Gastroesophageal sphincter (tissue), 4 donors: ENCODE results near the gene ALDH3A2. TPM values are rescaled to one million over a fixed set of nuclear protein-coding genes. Genes with fewer than 3 reads are reported as not detected.

Experiments
- ATAC-seq: fragments of 150-250 bp; one replicate; pipeline ENCODE4 v1.9.1; 2016; ENCODE audit warnings: mild to moderate bottlenecking, moderate library complexity
- H3K27ac ChIP-seq, 4 donors: fragments of 200-600 bp; sonication (generic) in 3 of 4; 1 replicate in 3 of 4; 2 replicates in 1 of 4; pipeline ENCODE4 v1.5.1; 2016 to 2019
- H3K27me3 ChIP-seq: fragments of 200-600 bp; sonication (generic); one replicate; pipeline ENCODE4 v1.5.1; 2019
- H3K36me3 ChIP-seq, 2 donors: fragments of 200-600 bp; sonication (generic); one replicate each; pipeline ENCODE4 v1.5.1; 2019; ENCODE audit warnings: control low read depth in 1 of 2
- H3K4me1 ChIP-seq, 3 donors: fragments of 200-600 bp; sonication (generic); 1 replicate in 2 of 3; 2 replicates in 1 of 3; pipeline ENCODE4 v1.5.1; 2016 to 2019; ENCODE audit warnings: control low read depth in 2 of 3
- H3K4me3 ChIP-seq, 2 donors: fragments of 200-600 bp; sonication (generic); one replicate each; pipeline ENCODE4 v1.5.1; 2019; ENCODE audit warnings: mild to moderate bottlenecking in 1 of 2, moderate library complexity in 1 of 2
- H3K9me3 ChIP-seq, 3 donors: fragments of 200-600 bp; sonication (generic); one replicate each; pipeline ENCODE4 v1.5.1; 2017 to 2019; ENCODE audit warnings: control low read depth in 2 of 3
- CTCF ChIP-seq, 4 experiments: fragments of 200-600 bp in 2 of 4; fragments of 450-650 bp in 2 of 4; sonication (generic) in 1 of 4; IDR thresholded peaks; one replicate each; pipeline ENCODE4 v1.5.1; 2017 to 2019; ENCODE audit warnings: antibody characterized with exemption in 4 of 4, mild to moderate bottlenecking in 2 of 4, moderate library complexity in 2 of 4
- EP300 ChIP-seq: sonication (generic); formaldehyde crosslinking; IDR thresholded peaks from one replicate; pipeline ENCODE4 v1.6.1; 2017; ENCODE audit warnings: antibody characterized with exemption, mild to moderate bottlenecking
- POLR2A ChIP-seq, 2 donors: fragments of 450-650 bp; IDR thresholded peaks; one replicate each; pipeline ENCODE4 v1.6.1; 2017; ENCODE audit warnings: antibody characterized with exemption in 2 of 2, mild to moderate bottlenecking in 2 of 2, moderate library complexity in 1 of 2
- POLR2AphosphoS5 ChIP-seq: sonication (generic); formaldehyde crosslinking; IDR thresholded peaks from one replicate; pipeline ENCODE4 v1.6.1; 2017; ENCODE audit warnings: antibody characterized with exemption
- WGBS, 2 donors: methylation state at CpG; one replicate each; pipeline ENCODE4 v1.1.5; 2018; ENCODE audit warnings: low coverage in 1 of 2; 5-methylcytosine and 5-hydroxymethylcytosine counted together
- total RNA-seq, 4 donors: library from RNA; depleted of rRNA; stranded (reverse); fragments of >200 nt; gene quantifications; one replicate each; pipeline ENCODE4 v1.1.0, GENCODE V29; 2016

ALDH3A2 gene
- total RNA-seq, 4 donors from 2014 or later, result 61.9 to 162 (median 124) TPM

GRCh38 chr17:19705771-19706770, 57.5 kb downstream of the ALDH3A2 start:
- no peak overlapping the region for H3K27ac ChIP-seq
- WGBS, 2 donors, result 80 to 100% methylated on average over 1 to 3 of the region's 22 CpGs
- no peak for ATAC-seq
- no peaks in the 10 kb centered on the region for H3K9me3 ChIP-seq
- no peaks in the 10 kb centered on the region for H3K27me3 ChIP-seq
- H3K36me3 ChIP-seq, result no peaks in the 10 kb centered on the region
- H3K4me1 ChIP-seq, result peaks cover 0 to 14% (median 0%) of the 10 kb centered on the region in 3 donors
- H3K4me3 ChIP-seq, result no peak overlapping the region
- no peak for TF ChIP-seq CTCF (IDR thresholded peaks at IDR 0.05)

DNA sequence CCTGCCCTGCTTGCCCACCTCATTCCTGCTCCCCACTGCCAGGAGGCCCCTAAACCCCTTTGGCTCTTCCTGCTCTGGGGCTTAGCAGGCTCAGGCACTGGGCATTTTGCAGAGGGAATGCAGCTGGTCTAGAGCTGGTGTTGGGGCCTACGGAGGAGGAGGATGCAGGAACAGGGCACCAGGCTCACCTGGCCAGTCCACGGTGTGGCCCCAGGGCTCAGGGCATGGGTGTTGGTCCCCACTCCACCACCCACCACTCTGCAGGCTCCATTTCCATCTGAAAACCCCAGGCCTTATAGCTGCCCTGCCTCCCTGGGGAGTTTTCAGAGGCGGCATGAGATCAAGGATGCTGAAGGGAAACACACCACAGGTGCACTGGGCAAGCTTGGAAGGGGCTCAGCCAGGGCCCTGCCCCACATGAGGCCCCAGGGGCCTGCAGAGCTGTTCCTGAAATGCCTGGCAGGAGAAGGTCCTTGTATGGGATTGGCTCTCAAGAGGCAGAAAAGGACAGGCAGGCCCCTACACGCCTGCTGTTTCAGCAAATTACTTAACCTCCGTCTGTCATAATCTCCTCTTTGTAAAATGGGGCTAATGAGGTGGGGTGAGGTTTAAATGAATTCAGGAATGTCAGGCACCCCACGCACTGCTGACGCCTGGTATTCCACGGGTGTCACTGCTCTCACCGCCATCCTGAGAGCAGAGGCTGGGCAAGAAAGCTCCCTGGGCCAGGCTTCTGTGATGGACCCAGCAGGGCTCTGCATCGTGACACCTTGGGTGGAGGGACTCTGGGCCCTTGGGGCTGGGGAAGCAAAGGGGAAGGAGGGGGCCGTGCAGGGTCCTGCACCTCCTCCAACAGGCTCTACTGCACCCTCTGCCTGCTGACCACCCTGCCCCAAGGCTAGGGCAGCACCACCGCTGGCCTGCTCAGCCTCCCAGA, 58.5 kb downstream of the ALDH3A2 start:
- TF ChIP-seq POLR2A (IDR thresholded peaks at IDR 0.05), result no peak
- no peak for TF ChIP-seq EP300
- no peak for TF ChIP-seq CTCF (IDR thresholded peaks at IDR 0.05)
- no peak for TF ChIP-seq POLR2AphosphoS5
- Histone ChIP-seq H3K27me3 (no peaks in the 10 kb centered on the region), H3K4me1 (peaks cover 0 to 14% (median 0%) of the 10 kb centered on the region in 3 donors), H3K4me3 (no peak overlapping the region), H3K27ac (no peak overlapping the region), H3K36me3 (no peaks in the 10 kb centered on the region), H3K9me3 (no peaks in the 10 kb centered on the region)
- 81% methylated on average over 4 of the region's 12 CpGs; no CpG with 5 or more reads in 1 of the 2 donors for WGBS, 2 donors
- ATAC-seq, result no peak

GRCh38 chr17:19707728-19708221, 59.2 kb downstream of the ALDH3A2 start:
- WGBS, 2 donors, result 100% methylated on average over 1 of the region's 11 CpGs; no CpG with 5 or more reads in 1 of the 2 donors
- Histone ChIP-seq H3K27me3 (no peaks in the 10 kb centered on the region), H3K36me3 (no peaks in the 10 kb centered on the region), H3K4me1 (peaks cover 0 to 13% (median 0%) of the 10 kb centered on the region in 3 donors), H3K9me3 (no peaks in the 10 kb centered on the region), H3K4me3 (no peak overlapping the region), H3K27ac (no peak overlapping the region)
- no peak for TF ChIP-seq POLR2A (IDR thresholded peaks at IDR 0.05)
- no peak for TF ChIP-seq EP300
- TF ChIP-seq CTCF (IDR thresholded peaks at IDR 0.05), result no peak
- no peak for TF ChIP-seq POLR2AphosphoS5
- ATAC-seq, result no peak

- Histone ChIP-seq H3K27ac (no peak overlapping the region), H3K4me3 (no peak overlapping the region), H3K36me3 (no peaks in the 10 kb centered on the region), H3K4me1 (peaks cover 0 to 5% (median 0%) of the 10 kb centered on the region in 3 donors), H3K27me3 (no peaks in the 10 kb centered on the region), H3K9me3 (no peaks in the 10 kb centered on the region)
- ATAC-seq, result no peak
- TF ChIP-seq CTCF (IDR thresholded peaks at IDR 0.05) (no peak), POLR2AphosphoS5 (no peak), POLR2A (IDR thresholded peaks at IDR 0.05) (no peak), EP300 (no peak)
- WGBS, 2 donors, result 86 to 100% methylated on average over 1 of the region's 6 CpGs
Observed at GRCh38 chr17:19708431-19709175, 60.1 kb downstream of the ALDH3A2 start.
